Activated CD4-positive, alpha-beta T cell treated with anti-CD3 and anti-CD28 coated beads, Interleukin-2, amount 50 U/mL, for 4 hours (primary cell): Measurements from ENCODE around the gene PHKG1.
"Not testable (repeated sequence)": the region's sequence is repeated elsewhere in the genome, so short reads cannot be mapped to it uniquely, and the experiment has no call there.

Experiments
- DNase-seq, 2 experiments: peaks; one replicate each; pipeline ENCODE4 v3.0.0-alpha.2; 2020

PHKG1 gene

GRCh38 chr7:56092789-56093531 is at the start of gene PHKG1:
Gene PHKG1 (minus strand): TSS chr7:56092952. CDS start chr7:56088941, 4,011 bp downstream.
- DNase-seq = no peak

- not testable (repeated sequence) for DNase-seq
These were observed 38.3 kb upstream of the PHKG1 start for GRCh38 chr7:56131062-56131461.

- DNase-seq = no peak
These were observed 34.7 kb upstream of the PHKG1 start for GRCh38 chr7:56127241-56127975.

- DNase-seq = no peak
These were observed 33.1 kb upstream of the PHKG1 start for GRCh38 chr7:56125831-56126230.

GRCh38 chr7:56124981-56125380 is 32.2 kb upstream of the PHKG1 start:
- DNase-seq = no peak

- no peak for DNase-seq
These were observed 28.7 kb upstream of the PHKG1 start for GRCh38 chr7:56121440-56121839.

- DNase-seq = no peak
These were observed 23.2 kb upstream of the PHKG1 start, which contains the start of gene NUPR2 for GRCh38 chr7:56115852-56116538. Gene NUPR2 (minus strand): TSS chr7:56116417. CDS start chr7:56116314, 103 bp downstream.

- DNase-seq = not testable (repeated sequence)
These were observed 19.5 kb upstream of the PHKG1 start for GRCh38 chr7:56112244-56112643.

GRCh38 chr7:56110611-56111010 is 17.9 kb upstream of the PHKG1 start:
- no peak for DNase-seq

GRCh38 chr7:56107954-56108258 is 15.2 kb upstream of the PHKG1 start:
- no peak for DNase-seq

GRCh38 chr7:56106108-56107073 is 13.6 kb upstream of the PHKG1 start, which contains the start of gene CHCHD2:
Gene CHCHD2 (minus strand): TSS chr7:56106476. CDS start chr7:56106413, 63 bp downstream.
- peak; percentile 90 to 92 for DNase-seq

- peak; percentile 21 to 30 for DNase-seq
These were observed 12.8 kb upstream of the PHKG1 start for GRCh38 chr7:56105508-56105907.

GRCh38 chr7:56104138-56104537 is 11.4 kb upstream of the PHKG1 start:
- not testable (repeated sequence) for DNase-seq

GRCh38 chr7:56099653-56100052 is 6.9 kb upstream of the PHKG1 start:
- no peak for DNase-seq

- DNase-seq = not testable (repeated sequence)
These were observed 5.6 kb upstream of the PHKG1 start for GRCh38 chr7:56098187-56099008.

- no peak for DNase-seq
These were observed 4.9 kb upstream of the PHKG1 start for GRCh38 chr7:56097700-56098099.

- not testable (repeated sequence) for DNase-seq
These were observed 364 bp downstream of the PHKG1 start for GRCh38 chr7:56092388-56092787.

- DNase-seq = no peak
These were observed 1.2 kb downstream of the PHKG1 start for GRCh38 chr7:56091591-56091990.

GRCh38 chr7:56087445-56087844 is 5.3 kb downstream of the PHKG1 start:
- no peak for DNase-seq

- DNase-seq = no peak
These were observed 6.0 kb downstream of the PHKG1 start for GRCh38 chr7:56086761-56087160.

GRCh38 chr7:56083150-56083785 is 9.5 kb downstream of the PHKG1 start:
- DNase-seq = no peak
